Type B pancreatic cell (in vitro differentiated cells): ENCODE results near the gene SLC16A9. TPM values are rescaled to one million over a fixed set of nuclear protein-coding genes. Genes with fewer than 3 reads are reported as not detected.

Experiments
- DNase-seq: peaks from one replicate; pipeline ENCODE4 v3.0.0; 2021; ENCODE audit warnings: mixed read lengths; ENCODE audit not compliant: unreplicated experiment; ENCODE audit errors: extremely low spot score
- H3K27ac Mint-ChIP-seq: 2 replicates; pipeline ENCODE4 v1.8.0; 2021; ENCODE audit warnings: mild to moderate bottlenecking, mixed read lengths
- H3K27me3 Mint-ChIP-seq: 2 replicates; pipeline ENCODE4 v1.8.0; 2021; ENCODE audit warnings: mixed read lengths
- H3K36me3 Mint-ChIP-seq: 2 replicates; pipeline ENCODE4 v1.8.0; 2021; ENCODE audit warnings: mixed read lengths
- H3K4me1 Mint-ChIP-seq: one replicate; pipeline ENCODE4 v1.8.0; 2021; ENCODE audit warnings: mixed read lengths; ENCODE audit not compliant: unreplicated experiment
- H3K4me3 Mint-ChIP-seq: 2 replicates; pipeline ENCODE4 v1.8.0; 2021; ENCODE audit warnings: mild to moderate bottlenecking, mixed read lengths
- H3K9me3 Mint-ChIP-seq: 2 replicates; pipeline ENCODE4 v1.8.0; 2021; ENCODE audit warnings: mixed read lengths
- total RNA-seq: library from RNA; stranded (reverse); gene quantifications from 2 replicates; pipeline ENCODE4 v1.2.1, GENCODE V29; 2021; ENCODE audit warnings: low replicate concordance
- TF ChIP-seq, protein P1 (sequence below): fragments of 200-600 bp; sonication (generic); conservative IDR thresholded peaks from 2 replicates; pipeline ENCODE4 v1.5.0; 2021; ENCODE audit warnings: antibody characterized with exemption, mild to moderate bottlenecking

The SLC16A9 gene
- total RNA-seq, 1 donor from 2014 or later = 18.2 TPM

GRCh38 chr10:59678884-59679301, 30.8 kb downstream of the SLC16A9 start:
- no peaks in the 10 kb centered on the region for H3K27me3 Mint-ChIP-seq
- H3K27ac Mint-ChIP-seq = peak overlapping the region; percentile 83
- no peaks in the 10 kb centered on the region for H3K4me1 Mint-ChIP-seq
- no peak for DNase-seq
- TF ChIP-seq, protein P1, sequence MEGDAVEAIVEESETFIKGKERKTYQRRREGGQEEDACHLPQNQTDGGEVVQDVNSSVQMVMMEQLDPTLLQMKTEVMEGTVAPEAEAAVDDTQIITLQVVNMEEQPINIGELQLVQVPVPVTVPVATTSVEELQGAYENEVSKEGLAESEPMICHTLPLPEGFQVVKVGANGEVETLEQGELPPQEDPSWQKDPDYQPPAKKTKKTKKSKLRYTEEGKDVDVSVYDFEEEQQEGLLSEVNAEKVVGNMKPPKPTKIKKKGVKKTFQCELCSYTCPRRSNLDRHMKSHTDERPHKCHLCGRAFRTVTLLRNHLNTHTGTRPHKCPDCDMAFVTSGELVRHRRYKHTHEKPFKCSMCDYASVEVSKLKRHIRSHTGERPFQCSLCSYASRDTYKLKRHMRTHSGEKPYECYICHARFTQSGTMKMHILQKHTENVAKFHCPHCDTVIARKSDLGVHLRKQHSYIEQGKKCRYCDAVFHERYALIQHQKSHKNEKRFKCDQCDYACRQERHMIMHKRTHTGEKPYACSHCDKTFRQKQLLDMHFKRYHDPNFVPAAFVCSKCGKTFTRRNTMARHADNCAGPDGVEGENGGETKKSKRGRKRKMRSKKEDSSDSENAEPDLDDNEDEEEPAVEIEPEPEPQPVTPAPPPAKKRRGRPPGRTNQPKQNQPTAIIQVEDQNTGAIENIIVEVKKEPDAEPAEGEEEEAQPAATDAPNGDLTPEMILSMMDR = no peak
- H3K4me3 Mint-ChIP-seq = no peak overlapping the region
- H3K36me3 Mint-ChIP-seq = peaks cover 18% of the 10 kb centered on the region
- H3K9me3 Mint-ChIP-seq = peaks cover 8% of the 10 kb centered on the region

DNA sequence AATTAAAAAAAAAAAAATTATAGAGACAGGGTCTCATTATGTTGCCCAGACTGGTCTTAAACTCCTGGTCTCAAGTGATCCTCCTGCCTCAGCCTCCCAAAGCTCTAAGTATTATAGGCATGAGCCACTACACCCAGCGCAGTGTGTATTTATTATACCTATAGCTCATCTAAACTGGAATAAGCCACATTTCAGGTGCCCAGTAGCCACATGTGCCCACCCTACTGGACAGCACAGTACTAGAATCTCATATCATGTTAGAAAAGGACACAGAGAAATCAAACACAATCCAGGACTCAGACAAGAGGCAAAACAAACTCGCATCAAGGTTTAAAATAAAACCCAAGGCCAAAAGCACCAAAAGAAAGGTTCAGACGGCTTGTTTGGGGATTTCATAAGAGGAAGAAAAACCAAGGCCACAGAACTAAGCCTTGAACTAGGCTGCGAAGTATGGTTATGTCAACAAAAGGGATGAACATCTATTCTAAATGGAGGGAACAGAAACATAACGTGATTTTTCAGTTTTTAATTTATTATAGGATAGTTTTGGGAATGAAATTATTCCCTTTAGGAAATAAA, 32.3 kb downstream of the SLC16A9 start:
- Mint-ChIP-seq H3K27me3 (no peaks in the 10 kb centered on the region), H3K9me3 (peaks cover 8% of the 10 kb centered on the region), H3K36me3 (peaks cover 20% of the 10 kb centered on the region), H3K4me3 (no peak overlapping the region), H3K27ac (no peak overlapping the region), H3K4me1 (no peaks in the 10 kb centered on the region)
- TF ChIP-seq, protein P1 = no peak
- DNase-seq = no peak

DNA sequence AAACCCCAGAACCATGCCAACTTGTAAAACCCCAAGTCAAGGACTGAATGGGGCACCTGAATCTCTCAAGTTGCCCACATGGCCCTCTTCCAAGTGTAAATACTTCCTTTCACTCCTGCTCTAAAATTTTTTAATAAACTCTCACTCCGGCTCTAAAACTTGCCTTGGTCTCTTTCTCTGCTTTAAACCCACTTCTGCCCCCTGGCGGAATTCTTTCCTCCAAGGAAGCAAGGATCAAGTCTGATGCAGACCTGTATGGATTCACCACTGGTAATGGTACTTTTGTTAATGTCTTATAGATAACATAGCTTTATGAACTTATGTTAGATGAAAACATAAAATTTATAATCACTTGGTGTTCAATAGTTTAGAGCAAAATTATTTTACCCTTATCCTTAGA, 33.8 kb downstream of the SLC16A9 start:
- peaks cover 8% of the 10 kb centered on the region for H3K9me3 Mint-ChIP-seq
- H3K4me1 Mint-ChIP-seq = no peaks in the 10 kb centered on the region
- no peak overlapping the region for H3K27ac Mint-ChIP-seq
- no peak for DNase-seq
- H3K36me3 Mint-ChIP-seq = peaks cover 19% of the 10 kb centered on the region
- no peaks in the 10 kb centered on the region for H3K27me3 Mint-ChIP-seq
- no peak overlapping the region for H3K4me3 Mint-ChIP-seq
- TF ChIP-seq, protein P1 = peak; percentile 46

DNA sequence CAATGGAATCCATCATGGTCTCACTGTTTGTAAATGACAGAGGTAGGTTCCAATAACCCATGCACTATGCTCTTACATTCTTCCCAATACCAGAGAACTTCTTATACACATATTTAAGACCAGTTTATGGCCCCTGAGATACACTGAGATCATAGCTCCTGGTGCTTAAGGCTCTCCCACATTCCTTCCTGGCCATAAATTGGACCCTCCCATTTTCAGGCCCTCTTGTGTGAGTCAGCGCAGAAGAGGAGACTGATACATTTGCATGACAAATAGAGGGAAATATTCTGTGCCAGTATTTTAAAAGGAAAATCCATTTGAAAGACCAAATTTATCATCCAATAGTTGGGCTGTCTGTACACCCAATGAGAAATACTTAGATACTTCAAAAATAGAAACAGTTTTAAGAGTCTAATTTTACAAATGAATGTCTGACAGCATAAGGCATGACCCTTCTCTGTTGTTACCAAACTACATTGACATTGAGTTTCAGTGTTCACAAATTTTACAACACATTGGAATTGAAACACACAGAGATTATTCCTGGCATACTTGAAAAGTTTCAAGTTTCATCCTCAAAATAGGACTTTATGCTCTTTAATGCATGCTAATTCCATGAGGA, 35.3 kb downstream of the SLC16A9 start:
- DNase-seq = no peak
- no peaks in the 10 kb centered on the region for H3K4me1 Mint-ChIP-seq
- peak overlapping the region; percentile 65 for H3K27ac Mint-ChIP-seq
- H3K27me3 Mint-ChIP-seq = no peaks in the 10 kb centered on the region
- TF ChIP-seq, protein P1 = no peak
- H3K4me3 Mint-ChIP-seq = no peak overlapping the region
- peaks cover 8% of the 10 kb centered on the region for H3K9me3 Mint-ChIP-seq
- H3K36me3 Mint-ChIP-seq = peaks cover 20% of the 10 kb centered on the region

GRCh38 chr10:59672150-59672875, 37.3 kb downstream of the SLC16A9 start:
- H3K36me3 Mint-ChIP-seq = peaks cover 28% of the 10 kb centered on the region
- no peak overlapping the region for H3K4me3 Mint-ChIP-seq
- H3K27ac Mint-ChIP-seq = no peak overlapping the region
- peaks cover 12% of the 10 kb centered on the region for H3K9me3 Mint-ChIP-seq
- no peaks in the 10 kb centered on the region for H3K4me1 Mint-ChIP-seq
- TF ChIP-seq, protein P1 = no peak
- no peaks in the 10 kb centered on the region for H3K27me3 Mint-ChIP-seq
- no peak for DNase-seq
